OCI-LY7 (cell line): Measurements from ENCODE around the gene CSTPP1. TPM values are rescaled to one million over a fixed set of nuclear protein-coding genes. Genes with fewer than 3 reads are reported as not detected.
A peak's percentile ranks its signal among the peaks of the same experiment; 100 is the strongest.
"Not testable (repeated sequence)": the region's sequence is repeated elsewhere in the genome, so short reads cannot be mapped to it uniquely, and the experiment has no call there.

Source experiments
- BruUV-seq: library from RNA; stranded (reverse); fragments of 400-500 nt; replicated peaks from 2 replicates; lab custom pipeline; 2021; lab: Mats Ljungman, UMichigan
- CTCF ChIA-PET: fragments of 300-600 bp; sonication (Branson Sonifier 250); formaldehyde crosslinking; loops from one replicate; lab custom pipeline; 2022; ENCODE audit warnings: antibody characterized with exemption; ENCODE audit not compliant: unreplicated experiment; lab: Charles Lee
- POLR2A ChIA-PET: fragments of 300-600 bp; sonication (Branson Sonifier 250); formaldehyde crosslinking; loops from one replicate; lab custom pipeline; 2022; ENCODE audit warnings: antibody characterized with exemption; lab: Charles Lee
- DNase-seq: peaks from one replicate; pipeline ENCODE4 v3.0.0-alpha.2; 2015; ENCODE audit warnings: low spot score
- H2AFZ ChIP-seq: fragments of 200-600 bp; sonication (generic), shearing (Covaris generic); 2 replicates; pipeline ENCODE4 v1.6.1; 2014; ENCODE audit warnings: mild to moderate bottlenecking, antibody characterized with exemption, low read length, moderate library complexity
- H3K27ac ChIP-seq: fragments of 200-600 bp; sonication (generic); 2 replicates; pipeline ENCODE4 v1.5.1; 2014; ENCODE audit warnings: mixed run types, low read depth, mild to moderate bottlenecking, moderate library complexity, low read length, inconsistent platforms; ENCODE audit not compliant: poor library complexity, severe bottlenecking
- H3K36me3 ChIP-seq: fragments of 200-600 bp; sonication (generic); 2 replicates; pipeline ENCODE4 v1.6.1; 2014; ENCODE audit warnings: mild to moderate bottlenecking, antibody characterized with exemption, low read length, moderate library complexity, mixed read lengths; ENCODE audit not compliant: insufficient read depth
- H3K4me1 ChIP-seq: fragments of 200-600 bp; sonication (generic); 2 replicates; pipeline ENCODE4 v1.5.1; 2014; ENCODE audit warnings: mild to moderate bottlenecking, low read length; ENCODE audit not compliant: insufficient read depth, poor library complexity, severe bottlenecking
- H3K4me2 ChIP-seq: fragments of 200-600 bp; sonication (generic); 2 replicates; pipeline ENCODE4 v1.6.1; 2014; ENCODE audit warnings: mild to moderate bottlenecking, low read length
- H3K4me3 ChIP-seq: fragments of 200-600 bp; sonication (generic); 2 replicates; pipeline ENCODE4 v1.5.1; 2014; ENCODE audit warnings: mild to moderate bottlenecking, low read depth, low read length; ENCODE audit not compliant: poor library complexity, severe bottlenecking
- H3K79me2 ChIP-seq: fragments of 200-600 bp; sonication (generic); 2 replicates; pipeline ENCODE4 v1.6.1; 2016; ENCODE audit warnings: low read depth, mild to moderate bottlenecking, low read length, moderate library complexity, mixed read lengths; ENCODE audit not compliant: insufficient read depth
- H3K9me2 ChIP-seq: fragments of 200-600 bp; sonication (generic); 2 replicates; pipeline ENCODE4 v1.6.1; 2016; ENCODE audit warnings: mild to moderate bottlenecking, low read length, mixed read lengths; ENCODE audit not compliant: insufficient read depth
- H3K9me3 ChIP-seq: fragments of 200-600 bp; sonication (generic); 2 replicates; pipeline ENCODE4 v1.6.1; 2014; ENCODE audit warnings: mild to moderate bottlenecking, mixed run types, low read length, mixed read lengths
- H4K20me1 ChIP-seq: fragments of 200-600 bp; sonication (generic); 2 replicates; pipeline ENCODE4 v1.6.1; 2014; ENCODE audit warnings: mild to moderate bottlenecking, antibody characterized with exemption, low read length, moderate library complexity, mixed read lengths; ENCODE audit not compliant: insufficient read depth
- CTCF ChIP-seq: fragments of 200-600 bp; sonication (generic); conservative IDR thresholded peaks from 2 replicates; pipeline ENCODE4 v1.5.1; 2014; ENCODE audit warnings: mild to moderate bottlenecking, antibody characterized with exemption, low read length, moderate library complexity, mixed read lengths
- EZH2phosphoT487 ChIP-seq: fragments of 200-600 bp; sonication (generic); IDR thresholded peaks from 2 replicates; pipeline ENCODE4 v1.6.1; 2018; ENCODE audit warnings: low read depth, borderline replicate concordance, mild to moderate bottlenecking, mixed run types, antibody characterized with exemption, low read length, moderate library complexity, mixed read lengths
- intact Hi-C: fragments of 100-400 bp; cut with micrococcal nuclease; formaldehyde crosslinking; loops from one replicate; pipeline ENCODE4 v1.10.0; 2022; ENCODE audit not compliant: unreplicated experiment
- total RNA-seq, 2 experiments: library from RNA; depleted of rRNA in 1 of 2; stranded (reverse); fragments of >200 nt in 1 of 2; shearing (Covaris generic) in 1 of 2; gene quantifications; 2 replicates each; pipeline ENCODE4 v1.2.3, GENCODE V29; 2014 to 2022

CSTPP1 gene
- total RNA-seq, 2 experiments from 2014 or later, result 39.6 to 43.1 TPM

DNA sequence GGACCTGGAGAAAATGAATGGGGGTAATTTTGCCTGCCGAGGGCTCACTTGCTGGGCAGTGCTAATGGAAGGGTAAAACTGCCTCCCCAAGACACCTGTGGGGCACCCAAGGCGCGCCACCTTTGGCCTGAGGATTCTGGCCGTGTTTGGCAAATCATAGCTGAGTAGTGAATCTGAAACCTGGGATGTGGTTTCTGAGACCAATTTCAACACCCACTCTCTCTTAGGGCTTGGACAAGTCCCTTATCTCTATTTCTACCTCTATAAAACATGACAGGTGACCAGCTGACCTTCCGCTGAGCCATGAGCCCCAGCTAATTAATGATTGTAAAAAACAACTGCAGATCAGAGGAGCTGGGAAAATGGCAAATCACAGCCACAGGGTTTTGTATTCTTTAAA, 251.2 kb downstream of the CSTPP1 start:
- no peaks in the 10 kb centered on the region for H3K79me2 ChIP-seq
- no peak for DNase-seq
- CTCF ChIA-PET, result no interaction called here
- H3K4me3 ChIP-seq, result no peak overlapping the region
- H3K36me3 ChIP-seq, result no peaks in the 10 kb centered on the region
- TF ChIP-seq CTCF (no peak), EZH2phosphoT487 (0 out of 2 replicates have a peak, but pooled peaks have one; percentile 6)
- POLR2A ChIA-PET, result interaction anchor here (0.6 kb wide), 1 partner anchor 516 kb away, joined by 6 read pairs; no protein-coding TSS in a partner anchor
- no TSS peak for BruUV-seq
- peak overlapping the region; percentile 68; the same call in 1 of the 2 replicates for H3K4me2 ChIP-seq
- H3K9me2 ChIP-seq, result no peaks in the 10 kb centered on the region
- peaks cover 9% of the 10 kb centered on the region for H3K4me1 ChIP-seq
- no peak overlapping the region for H2AFZ ChIP-seq
- intact Hi-C loops, result no loop called here
- no peaks in the 10 kb centered on the region for H4K20me1 ChIP-seq
- no peak overlapping the region for H3K27ac ChIP-seq
- H3K9me3 ChIP-seq, result no peaks in the 10 kb centered on the region

DNA sequence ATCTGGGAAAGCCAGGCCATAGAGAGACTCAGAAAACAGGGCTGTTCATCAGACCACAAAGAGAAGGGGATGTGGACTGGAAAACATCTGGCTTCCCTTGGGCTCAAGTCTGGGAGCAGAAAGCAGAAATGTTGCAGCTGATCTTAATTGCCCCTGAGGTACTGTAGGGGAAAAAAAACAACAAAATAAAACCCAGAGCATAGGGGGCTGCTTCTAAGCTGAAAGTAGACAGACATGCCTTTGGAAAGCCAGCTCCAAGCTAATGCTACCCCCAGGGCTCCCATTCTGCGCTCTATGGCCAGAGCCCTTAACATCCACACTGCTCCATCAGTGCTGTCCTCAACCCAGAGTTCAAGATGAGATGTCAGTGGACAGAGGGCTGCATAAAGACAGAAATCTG, 251.7 kb downstream of the CSTPP1 start:
- no peak overlapping the region for H3K4me3 ChIP-seq
- H3K4me2 ChIP-seq, result no peak overlapping the region
- no peaks in the 10 kb centered on the region for H3K79me2 ChIP-seq
- intact Hi-C loops, result no loop called here
- no TSS peak for BruUV-seq
- no peaks in the 10 kb centered on the region for H3K36me3 ChIP-seq
- H4K20me1 ChIP-seq, result no peaks in the 10 kb centered on the region
- no peaks in the 10 kb centered on the region for H3K9me3 ChIP-seq
- no peak for DNase-seq
- H3K9me2 ChIP-seq, result no peaks in the 10 kb centered on the region
- H2AFZ ChIP-seq, result no peak overlapping the region
- ChIA-PET POLR2A (interaction anchor here (0.6 kb wide), 1 partner anchor 516 kb away, joined by 6 read pairs; no protein-coding TSS in a partner anchor), CTCF (no interaction called here)
- peaks cover 9% of the 10 kb centered on the region for H3K4me1 ChIP-seq
- no peak for TF ChIP-seq CTCF
- no peak for TF ChIP-seq EZH2phosphoT487
- H3K27ac ChIP-seq, result no peak overlapping the region

GRCh38 chr11:47189100-47189834, 252.7 kb downstream of the CSTPP1 start:
- TF ChIP-seq EZH2phosphoT487 (no peak), CTCF (no peak)
- CTCF ChIA-PET, result no interaction called here
- H3K4me2 ChIP-seq, result no peak overlapping the region
- H3K4me1 ChIP-seq, result peaks cover 9% of the 10 kb centered on the region
- no peak overlapping the region for H3K27ac ChIP-seq
- H3K36me3 ChIP-seq, result no peaks in the 10 kb centered on the region
- no peak for DNase-seq
- no peak overlapping the region for H3K4me3 ChIP-seq
- H3K79me2 ChIP-seq, result no peaks in the 10 kb centered on the region
- no peaks in the 10 kb centered on the region for H4K20me1 ChIP-seq
- H3K9me2 ChIP-seq, result no peaks in the 10 kb centered on the region
- no TSS peak for BruUV-seq
- no peak overlapping the region for H2AFZ ChIP-seq
- H3K9me3 ChIP-seq, result no peaks in the 10 kb centered on the region
- POLR2A ChIA-PET, result interaction anchor here (0.8 kb wide), 1 partner anchor 44 kb away, joined by 7 read pairs; no protein-coding TSS in a partner anchor
- intact Hi-C loops, result no loop called here

DNA sequence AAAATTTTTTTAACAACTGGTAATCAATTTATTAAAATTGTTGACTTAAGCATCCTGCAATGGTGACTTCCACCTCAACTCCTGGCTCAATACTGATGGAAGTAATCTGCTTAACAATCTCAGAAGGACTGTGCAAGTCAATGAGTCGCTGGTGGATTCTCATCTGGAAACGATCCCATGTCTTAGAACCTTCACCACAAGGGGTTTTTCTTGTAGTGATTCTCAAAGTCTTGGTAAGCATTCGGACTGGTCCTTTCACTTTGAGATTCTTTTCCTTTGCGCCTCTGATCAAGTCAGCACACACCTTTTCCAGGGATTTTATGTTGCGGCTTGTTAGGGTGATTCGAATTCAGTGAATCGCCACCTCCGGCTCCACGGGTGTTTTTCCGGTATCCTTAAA, 254.6 kb downstream of the CSTPP1 start:
- CTCF ChIA-PET, H3K9me2 ChIP-seq, H3K4me3 ChIP-seq, BruUV-seq, H4K20me1 ChIP-seq, POLR2A ChIA-PET, H3K9me3 ChIP-seq, H3K36me3 ChIP-seq, H3K79me2 ChIP-seq, H3K4me2 ChIP-seq, H3K27ac ChIP-seq, DNase-seq, H3K4me1 ChIP-seq, intact Hi-C loops, H2AFZ ChIP-seq: not testable (repeated sequence)
